Cerebellar nuclear complex (tissue), 1 donor: Measurements from ENCODE around the gene TMEM238L.
"Not testable (repeated sequence)": the region's sequence is repeated elsewhere in the genome, so short reads cannot be mapped to it uniquely, and the experiment has no call there.

Experiments
- DNase-seq, 2 experiments: peaks; one replicate each; lab custom pipeline; 2025; lab: John Stamatoyannopoulos, UW

TMEM238L gene, protein sequence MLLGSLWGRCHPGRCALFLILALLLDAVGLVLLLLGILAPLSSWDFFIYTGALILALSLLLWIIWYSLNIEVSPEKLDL

DNA sequence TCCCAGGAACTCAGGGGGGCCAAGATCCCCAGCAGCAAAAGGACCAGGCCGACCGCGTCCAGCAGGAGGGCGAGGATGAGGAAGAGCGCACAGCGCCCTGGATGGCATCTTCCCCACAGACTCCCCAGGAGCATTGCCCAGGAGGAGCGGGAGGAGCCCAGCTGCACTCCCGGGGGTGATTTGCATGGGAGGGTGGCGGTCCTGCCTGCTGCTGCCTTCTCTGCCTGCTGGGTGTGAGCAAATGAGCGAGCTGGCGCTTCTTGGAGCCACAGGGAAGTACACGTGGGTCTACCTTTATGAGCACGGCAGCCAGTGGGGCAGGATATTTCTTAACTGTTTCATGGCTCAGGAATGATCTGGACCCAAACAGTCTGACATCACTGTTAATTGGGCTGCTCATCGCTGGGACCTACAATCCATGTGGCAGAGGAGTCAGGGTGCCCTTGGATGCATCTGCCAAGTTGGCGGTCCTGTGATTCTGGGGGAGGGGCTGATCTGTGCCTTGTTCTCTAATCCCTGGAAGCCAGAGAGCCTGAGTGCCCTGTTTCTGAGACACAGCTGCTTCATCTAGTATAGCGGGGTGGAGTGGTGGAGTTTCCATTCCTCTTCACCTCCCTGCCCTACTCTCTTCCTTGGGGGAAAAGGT is at the start of gene TMEM238L:
TSS of gene TMEM238L (minus strand) at position 270 of the 646 bp plus-strand sequence. CDS start at position 134, 136 bp downstream.
- DNase-seq, result no peak

DNA sequence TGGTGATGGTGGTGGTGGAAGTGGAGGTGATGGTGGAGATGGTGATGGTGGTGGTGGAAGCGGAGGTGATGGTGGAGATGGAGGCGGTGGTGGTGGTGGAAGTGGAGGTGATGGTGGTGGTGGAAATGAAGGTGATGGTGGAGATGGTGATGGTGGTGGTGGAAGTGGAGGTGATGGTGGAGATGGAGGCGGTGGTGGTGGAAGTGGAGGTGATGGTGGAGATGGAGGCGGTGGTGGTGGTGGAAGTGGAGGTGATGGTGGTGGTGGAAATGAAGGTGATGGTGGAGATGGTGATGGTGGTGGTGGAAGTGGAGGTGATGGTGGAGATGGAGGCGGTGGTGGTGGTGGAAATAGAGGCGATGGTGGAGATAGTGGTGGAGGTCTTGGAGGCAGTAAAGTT is 42.7 kb upstream of the TMEM238L start:
- not testable (repeated sequence) for DNase-seq

- no peak for DNase-seq
Measured at GRCh38 chr17:10845388-10845751, 41.5 kb upstream of the TMEM238L start.

GRCh38 chr17:10844621-10845387 is 40.9 kb upstream of the TMEM238L start:
- DNase-seq, result no peak

- DNase-seq, result no peak
Measured at GRCh38 chr17:10843811-10844210, 39.9 kb upstream of the TMEM238L start.

GRCh38 chr17:10842658-10843057 is 38.8 kb upstream of the TMEM238L start:
- DNase-seq, result no peak

DNA sequence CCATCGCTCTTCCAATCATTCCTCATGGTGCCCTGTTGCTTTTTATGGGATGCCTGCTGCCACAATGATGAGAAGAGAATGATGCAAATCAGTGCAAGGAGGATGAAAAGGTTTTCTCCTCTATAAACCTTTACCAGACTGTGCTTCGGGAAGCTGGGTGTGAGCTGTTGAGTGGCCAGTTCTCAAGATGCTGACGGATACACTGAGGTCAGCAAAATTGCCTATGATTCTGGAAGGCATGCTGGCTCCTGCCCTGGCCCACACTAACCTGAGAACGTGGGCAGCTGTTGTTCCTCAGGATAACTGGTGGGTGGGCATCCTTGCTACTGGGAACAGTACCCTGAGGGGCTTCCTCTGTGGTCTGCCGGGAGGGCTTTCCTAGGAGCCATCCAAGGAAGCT is 34.8 kb upstream of the TMEM238L start:
- DNase-seq, result no peak

DNA sequence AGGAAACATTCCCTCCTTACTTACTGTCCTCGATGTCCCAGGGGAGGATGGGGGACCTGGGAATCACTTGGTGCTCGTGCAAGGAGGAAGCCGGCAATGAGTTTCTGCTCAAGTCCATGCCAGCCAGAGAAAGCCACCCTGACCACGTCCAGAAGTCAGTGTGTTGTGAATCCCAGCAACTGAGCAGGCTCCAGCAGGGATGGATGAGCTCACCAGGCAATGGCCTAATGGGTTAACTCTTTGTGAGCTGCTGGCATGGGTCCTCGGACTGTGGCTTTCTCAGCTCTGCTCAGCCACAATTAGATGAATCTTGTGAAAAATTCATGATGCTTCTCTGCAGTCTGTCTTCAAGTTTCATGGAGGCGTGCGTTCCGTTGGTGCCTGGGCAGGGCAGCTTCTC is 34.0 kb upstream of the TMEM238L start, which contains the start of gene PIRT:
TSS of gene PIRT (minus strand) at position 167 of the 400 bp plus-strand sequence. CDS start 12,442 bp downstream, outside the sequence.
- DNase-seq, result no peak

DNA sequence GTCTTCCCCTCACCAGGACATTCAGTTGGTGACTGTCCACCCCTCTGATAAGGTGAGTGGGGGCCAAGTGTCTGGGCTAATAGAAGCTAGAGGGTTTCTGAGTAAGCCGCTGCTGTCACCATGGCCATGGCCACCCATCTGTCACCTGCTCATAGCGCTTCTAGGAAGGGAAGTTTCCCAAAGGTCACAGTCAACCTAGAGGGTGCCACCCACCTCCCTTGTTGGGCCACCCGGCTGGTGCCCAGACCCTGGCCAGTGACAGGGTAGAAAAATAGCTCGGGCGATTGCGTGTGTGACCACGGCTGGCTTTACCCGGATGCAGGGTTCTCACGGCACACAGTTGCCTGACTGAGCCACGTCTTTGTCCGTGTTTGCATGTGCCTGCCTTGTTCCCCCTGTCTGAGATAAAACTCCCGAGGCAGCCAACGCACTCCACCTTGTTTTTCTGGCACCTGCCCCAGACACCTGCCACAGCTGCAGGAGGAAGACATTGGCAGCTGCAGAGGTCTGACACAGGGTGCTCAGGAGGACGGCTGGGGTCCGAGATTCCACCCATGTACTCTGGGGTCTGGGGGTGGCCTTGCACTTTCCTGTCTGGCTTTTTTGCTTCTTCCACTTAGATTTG is 33.2 kb upstream of the TMEM238L start:
- no peak for DNase-seq

DNA sequence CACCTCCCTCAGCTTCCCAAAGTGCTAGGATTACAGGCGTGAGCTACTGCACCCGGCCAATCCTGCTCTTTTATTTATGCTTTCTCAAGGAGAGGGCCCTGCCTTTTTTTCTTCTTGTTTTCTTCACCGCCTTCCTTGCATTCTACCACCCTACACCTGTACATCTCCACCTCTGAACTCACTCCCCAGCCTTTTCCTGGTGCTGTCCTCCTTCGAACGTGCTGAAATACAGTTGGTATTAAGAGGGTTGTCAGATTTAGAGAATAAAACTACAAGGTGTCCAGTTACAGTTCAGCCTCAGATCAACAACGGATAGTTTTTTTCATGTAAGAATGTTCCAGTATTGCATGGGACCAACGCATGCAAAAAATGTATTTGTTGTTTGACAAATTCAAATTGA is 32.2 kb upstream of the TMEM238L start:
- no peak for DNase-seq

DNA sequence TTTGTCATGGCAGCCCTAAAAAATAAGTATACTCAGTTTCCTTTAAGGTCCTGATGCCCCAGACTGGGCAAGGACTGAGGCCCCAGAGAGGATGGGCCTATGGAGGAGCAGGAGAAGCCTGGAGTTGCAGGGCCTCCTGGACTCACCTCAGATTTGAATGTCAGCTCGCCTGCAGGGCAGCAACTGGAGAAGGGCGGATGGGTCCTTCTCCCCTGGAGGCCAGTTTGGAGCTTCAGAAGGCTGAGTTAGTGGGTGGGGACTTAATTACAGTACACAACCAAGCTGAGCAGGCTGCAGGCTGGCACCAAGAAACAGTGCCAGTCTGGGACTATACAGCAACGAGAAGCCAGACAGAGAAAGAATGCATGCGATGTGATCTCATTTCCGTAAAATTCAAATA is 27.8 kb upstream of the TMEM238L start:
- no peak for DNase-seq

DNA sequence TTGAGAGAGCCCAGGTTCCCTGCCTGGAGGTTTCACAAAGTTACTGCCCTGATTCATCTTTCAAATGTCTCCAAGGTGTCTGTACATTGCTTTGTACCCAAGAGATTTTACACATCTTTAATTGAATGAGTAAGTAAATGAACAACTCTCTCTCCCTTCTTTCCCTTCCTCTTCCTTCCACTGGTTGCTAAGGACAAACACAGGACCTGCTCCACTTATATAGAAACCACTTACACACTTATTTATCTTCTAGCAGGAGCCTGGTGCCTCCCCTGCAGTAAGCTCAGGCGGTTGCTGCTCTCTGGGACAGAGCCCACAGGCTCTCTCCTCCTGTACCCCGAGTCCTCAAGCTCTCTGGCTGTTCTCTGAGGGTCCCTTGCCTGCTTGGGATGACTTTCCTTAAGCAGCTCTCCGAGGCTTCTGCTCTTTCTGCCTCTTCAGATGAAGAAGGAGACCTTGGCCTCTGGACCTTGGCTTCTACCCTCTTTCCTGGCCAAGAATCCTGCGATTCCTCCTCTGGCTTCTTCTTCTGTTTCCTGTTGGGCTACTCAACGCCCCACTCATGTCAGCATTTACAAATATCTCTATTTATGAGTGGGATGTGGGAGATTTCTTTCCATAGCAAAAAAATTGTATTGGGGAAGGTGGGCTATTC is 24.1 kb upstream of the TMEM238L start:
- DNase-seq, result no peak

DNA sequence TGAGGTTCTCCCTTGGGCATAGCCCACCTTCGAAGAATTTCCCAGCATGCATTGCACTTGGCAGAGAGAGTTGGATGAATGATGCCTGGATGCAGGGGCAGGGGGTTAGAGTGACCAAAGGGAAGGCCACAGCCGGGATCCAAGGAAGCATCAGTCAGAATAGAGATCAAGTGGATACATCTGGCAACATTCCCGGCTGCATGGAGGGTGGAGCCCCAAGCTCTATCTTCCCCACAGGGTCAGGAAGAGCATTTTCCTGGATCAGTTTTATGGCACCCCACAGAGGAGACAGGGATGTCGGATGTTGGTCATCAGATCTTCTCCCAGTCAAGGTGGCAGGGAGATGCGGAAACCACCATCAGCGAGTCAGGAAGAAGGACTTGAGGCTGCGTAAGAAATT is 21.0 kb upstream of the TMEM238L start:
- no peak for DNase-seq

GRCh38 chr17:10821770-10822169 is 17.9 kb upstream of the TMEM238L start:
- DNase-seq, result no peak

DNA sequence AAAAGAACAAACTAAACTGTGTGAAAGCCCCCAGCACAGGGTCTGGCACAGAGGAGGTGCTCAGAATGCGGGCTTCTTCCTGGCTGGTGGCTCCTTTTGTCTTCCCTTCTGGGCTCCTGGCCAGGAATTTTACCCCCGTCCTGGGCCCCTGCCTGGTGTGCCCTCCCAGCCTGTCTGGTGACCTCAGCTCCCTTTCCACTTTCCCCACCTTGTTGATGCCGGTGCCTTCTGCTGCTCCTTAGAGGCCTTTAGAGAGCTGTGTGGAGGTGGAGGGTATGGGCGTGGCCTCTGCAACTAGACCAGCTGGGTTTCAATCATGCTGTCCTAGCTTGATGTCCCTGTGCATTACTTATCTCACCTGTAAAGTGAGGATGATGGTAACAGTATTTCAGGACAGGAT is 17.2 kb upstream of the TMEM238L start:
- no peak for DNase-seq

GRCh38 chr17:10815319-10815718 is 11.4 kb upstream of the TMEM238L start:
- DNase-seq, result no peak

- DNase-seq, result no peak
Measured at GRCh38 chr17:10814075-10814474, 10.2 kb upstream of the TMEM238L start.

DNA sequence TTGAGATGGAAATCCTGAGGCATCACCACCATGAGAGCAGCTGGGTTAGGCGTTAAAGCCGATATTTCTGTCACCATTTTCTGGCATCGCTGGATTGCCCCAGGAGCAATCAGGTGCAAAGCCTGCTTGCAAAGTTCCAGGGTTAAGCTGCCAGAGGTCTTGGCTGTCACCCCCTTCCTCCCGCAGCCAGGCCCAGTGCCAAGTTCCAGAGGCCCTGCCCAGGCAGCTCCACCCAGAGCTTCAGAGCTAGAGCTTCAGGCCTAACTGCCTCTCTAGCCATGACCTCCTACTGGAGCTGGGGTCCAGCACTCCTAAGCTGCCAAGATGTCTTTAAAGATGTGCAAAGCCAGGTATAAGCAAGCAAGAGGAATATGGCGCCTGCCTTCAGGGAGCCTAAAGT is 8.8 kb upstream of the TMEM238L start:
- no peak for DNase-seq

GRCh38 chr17:10809605-10810004 is 5.7 kb upstream of the TMEM238L start:
- no peak for DNase-seq

DNA sequence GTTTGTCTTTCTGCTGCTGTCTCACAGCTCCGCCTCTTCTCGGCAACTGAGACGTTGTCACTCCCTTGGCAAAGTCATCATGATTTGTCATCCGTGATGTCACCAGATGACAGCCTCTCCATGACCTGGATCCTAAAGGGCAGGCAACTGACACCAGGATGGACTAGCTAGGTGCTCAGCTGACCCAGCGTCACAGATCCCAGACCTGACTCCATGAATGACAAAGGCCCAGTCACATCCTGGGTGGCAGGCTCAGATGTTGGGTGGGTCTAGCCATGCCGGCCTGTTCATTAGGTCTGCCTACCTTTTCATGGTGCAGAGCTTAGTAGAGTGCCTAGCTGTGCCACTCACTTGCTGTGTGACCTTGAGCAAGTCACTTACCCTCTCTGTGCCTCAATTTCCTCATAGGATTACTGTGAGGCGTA is 3.8 kb upstream of the TMEM238L start:
- no peak for DNase-seq

GRCh38 chr17:10806545-10807262 is 2.8 kb upstream of the TMEM238L start:
- DNase-seq, result no peak

GRCh38 chr17:10805911-10806310 is 2.0 kb upstream of the TMEM238L start:
- no peak for DNase-seq
